HepG2 (cell line): Measurements from ENCODE around the gene POP5. TPM values are rescaled to one million over a fixed set of nuclear protein-coding genes. Genes with fewer than 3 reads are reported as not detected.

Experiments used
- ATAC-seq: fragments of 200-7000 bp; cut with Tn5 transposase; 3 replicates; pipeline ENCODE4 v1.9.1; 2020; ENCODE audit warnings: mild to moderate bottlenecking, moderate library complexity
- BruUV-seq: library from RNA; stranded (reverse); fragments of 400-500 nt; replicated peaks from 2 replicates; lab custom pipeline; 2021; lab: Mats Ljungman, UMichigan
- CTCF ChIA-PET: fragments of 300-600 bp; formaldehyde crosslinking; extraction: SDS; loops from one replicate; lab custom pipeline; 2021; ENCODE audit warnings: low total read pairs, inconsistent platforms, low intra/inter-chr PET ratio; lab: Yijun Ruan, JAX
- POLR2A ChIA-PET: fragments of 350-600 bp; sonication (Branson Sonifier 250); formaldehyde crosslinking; loops from one replicate; lab custom pipeline; 2020; ENCODE audit warnings: antibody characterized with exemption, inconsistent platforms; lab: Yijun Ruan, JAX
- DNase-seq: peaks from one replicate; pipeline ENCODE4 v3.0.0-alpha.2; 2015; ENCODE audit warnings: low spot score
- FAIRE-seq: peaks from 3 replicates; lab custom pipeline; 2011; peaks lifted over from hg19 to GRCh38; lab: Jason Lieb, UNC
- H2AFZ ChIP-seq: one replicate; pipeline ENCODE4 v1.6.1; 2011; ENCODE audit warnings: low read length, inconsistent platforms
- H3K27ac ChIP-seq: fragments of 300-600 bp; 3 replicates; pipeline ENCODE4 v1.8.0; 2011; ENCODE audit warnings: mixed run types, mild to moderate bottlenecking, mixed read lengths, low read length, inconsistent platforms; ENCODE audit not compliant: insufficient read depth; ENCODE audit errors: extremely low read length
- H3K27me3 ChIP-seq, 2 experiments: fragments of 200-600 bp in 1 of 2; 2 replicates in 1 of 2; 3 replicates in 1 of 2; pipeline versions ENCODE4 v1.6.0 to v1.8.0; 2011; ENCODE audit warnings: low read length in 2 of 2, mild to moderate bottlenecking in 2 of 2, moderate library complexity in 2 of 2, inconsistent platforms in 1 of 2; ENCODE audit not compliant: insufficient read depth in 2 of 2, control insufficient read depth in 1 of 2
- H3K36me3 ChIP-seq, 2 experiments: fragments of 200-600 bp in 1 of 2; replicated peaks in 1 of 2; 2 replicates in 1 of 2; 3 replicates in 1 of 2; pipeline versions ENCODE4 v1.5.1 to v1.8.0; 2011; ENCODE audit warnings: low read length in 2 of 2, inconsistent platforms in 1 of 2; ENCODE audit not compliant: insufficient read depth in 2 of 2, control insufficient read depth in 1 of 2
- H3K4me1 ChIP-seq: 2 replicates; pipeline ENCODE4 v1.5.1; 2012; ENCODE audit warnings: low read length, inconsistent platforms; ENCODE audit not compliant: insufficient read depth
- H3K4me2 ChIP-seq: 2 replicates; pipeline ENCODE4 v1.6.0; 2011; ENCODE audit warnings: low read depth, low read length, inconsistent platforms
- H3K4me3 ChIP-seq, 3 experiments: fragments of 200-600 bp in 1 of 3; sonication (generic), shearing (Covaris generic) in 1 of 3; replicated peaks in 1 of 3; 2 replicates each; pipeline ENCODE4 v1.5.1; 2011 to 2016; ENCODE audit warnings: low read length in 3 of 3, inconsistent platforms in 2 of 3, low read depth in 2 of 3, mild to moderate bottlenecking in 2 of 3, control low read depth in 1 of 3, mixed read lengths in 1 of 3; ENCODE audit not compliant: insufficient read depth in 1 of 3
- H3K79me2 ChIP-seq: one replicate; pipeline ENCODE4 v1.6.1; 2011; ENCODE audit warnings: low read length, inconsistent platforms; ENCODE audit not compliant: insufficient read depth
- H3K9ac ChIP-seq: 2 replicates; pipeline ENCODE4 v1.6.0; 2011; ENCODE audit warnings: mild to moderate bottlenecking, low read depth, low read length, inconsistent platforms; ENCODE audit not compliant: insufficient read depth
- H3K9me3 ChIP-seq: 2 replicates; pipeline ENCODE4 v1.5.1; 2012; ENCODE audit warnings: mild to moderate bottlenecking, low read length
- H4K20me1 ChIP-seq: 2 replicates; pipeline ENCODE4 v1.6.0; 2011; ENCODE audit warnings: inconsistent platforms, mild to moderate bottlenecking, low read length, moderate library complexity; ENCODE audit not compliant: insufficient read depth
- ADNP ChIP-seq: sonication (generic); formaldehyde crosslinking; IDR thresholded peaks from 2 replicates; pipeline ENCODE4 v1.4.0; 2020; ENCODE audit warnings: missing genetic modification reagents
- FLYWCH1 ChIP-seq: sonication (generic); formaldehyde crosslinking; IDR thresholded peaks from 2 replicates; pipeline ENCODE4 v1.8.1; 2023; ENCODE audit warnings: mild to moderate bottlenecking, missing genetic modification reagents
- FOXJ3 ChIP-seq: sonication (generic); formaldehyde crosslinking; IDR thresholded peaks from 2 replicates; pipeline ENCODE4 v1.4.0; 2020; ENCODE audit warnings: missing genetic modification reagents, mild to moderate bottlenecking, borderline replicate concordance
- HMG20B ChIP-seq: conservative IDR thresholded peaks from 2 replicates; pipeline ENCODE4 v1.6.1; 2016; ENCODE audit warnings: missing genetic modification reagents, missing compliant biosample characterization
- HOXA9 ChIP-seq: sonication (generic); formaldehyde crosslinking; IDR thresholded peaks from 2 replicates; pipeline ENCODE4 v1.8.1; 2022; ENCODE audit warnings: missing genetic modification reagents, mild to moderate bottlenecking, moderate library complexity, borderline replicate concordance
- MAFF ChIP-seq: IDR thresholded peaks from 2 replicates; pipeline ENCODE4 v1.6.1; 2011; ENCODE audit warnings: low read depth, low read length, improper control_type of control experiment
- MAFK ChIP-seq, 2 experiments: IDR thresholded peaks in 1 of 2; conservative IDR thresholded peaks in 1 of 2; 2 replicates each; pipeline ENCODE4 v1.6.1; 2011; ENCODE audit warnings: improper control_type of control experiment in 2 of 2, low read length in 2 of 2
- SAP130 ChIP-seq: IDR thresholded peaks from 2 replicates; pipeline ENCODE4 v1.6.1; 2016; ENCODE audit warnings: low read depth
- SIX1 ChIP-seq: sonication (generic); formaldehyde crosslinking; IDR thresholded peaks from 2 replicates; pipeline ENCODE4 v1.4.0; 2020; ENCODE audit warnings: missing genetic modification reagents, borderline replicate concordance
- TERF1 ChIP-seq: sonication (generic); formaldehyde crosslinking; IDR thresholded peaks from 2 replicates; pipeline ENCODE4 v1.8.0; 2022; ENCODE audit warnings: mild to moderate bottlenecking, missing genetic modification reagents, moderate library complexity
- ZBTB3 ChIP-seq: sonication (generic); formaldehyde crosslinking; IDR thresholded peaks from 2 replicates; pipeline ENCODE4 v1.4.0; 2020; ENCODE audit warnings: low read depth, mild to moderate bottlenecking, moderate library complexity, missing genetic modification reagents, borderline replicate concordance
- ZNF205 ChIP-seq: IDR thresholded peaks from 2 replicates; pipeline ENCODE4 v1.6.1; 2018; ENCODE audit warnings: missing biosample characterization, missing genetic modification reagents
- ZNF569 ChIP-seq: sonication (generic); formaldehyde crosslinking; IDR thresholded peaks from 2 replicates; pipeline ENCODE4 v1.5.0; 2020; ENCODE audit warnings: mild to moderate bottlenecking, missing genetic modification reagents, moderate library complexity, borderline replicate concordance
- ZNF770 ChIP-seq: sonication (generic); formaldehyde crosslinking; IDR thresholded peaks from 2 replicates; pipeline ENCODE4 v1.5.0; 2020; ENCODE audit warnings: mild to moderate bottlenecking, missing genetic modification reagents
- whole genome bisulfite sequencing: methylation state at CpG from one replicate; pipeline ENCODE4 v1.1.6; 2017; ENCODE audit warnings: low lambda C conversion rate; 5-methylcytosine and 5-hydroxymethylcytosine counted together
- in situ Hi-C: cut with HindIII; loops from 2 replicates; pipeline ENCODE4 v1.10.0; 2017; ENCODE audit warnings: low pct_unique_long_range_greater_than_20kb; ENCODE audit not compliant: extremely low pct_ligation_motif_present
- intact Hi-C: fragments of 100-400 bp; cut with micrococcal nuclease; formaldehyde crosslinking; loops from one replicate; pipeline ENCODE4 v1.10.0; 2022; ENCODE audit not compliant: unreplicated experiment
- polyA plus RNA-seq, 8 experiments: library from polyadenylated mRNA; depleted of rRNA in 3 of 8; stranded (reverse) in 7 of 8; unstranded in 1 of 8; fragments of >200 nt; fragmentation: Illumina TruSeq in 4 of 8; extraction: Trizol in 4 of 8; gene quantifications; 2 replicates each; pipeline versions ENCODE4 v1.2.1 to v1.2.3, GENCODE V29; 2011 to 2016; ENCODE audit warnings: low read depth in 4 of 8, missing spikeins in 1 of 8, mixed read lengths in 1 of 8; ENCODE audit not compliant: insufficient read depth in 1 of 8
- total RNA-seq, 5 experiments: library from RNA; depleted of rRNA; stranded (reverse); fragments of >200 nt; fragmentation: Illumina TruSeq; extraction: Trizol; gene quantifications; 2 replicates each; pipeline ENCODE4 v1.2.3, GENCODE V29; 2016; ENCODE audit warnings: low read depth in 1 of 5
- TF ChIP-seq, protein P1 (sequence below): IDR thresholded peaks from 2 replicates; pipeline ENCODE4 v1.6.1; 2012; ENCODE audit warnings: inconsistent platforms
- TF ChIP-seq, protein P2 (sequence below): IDR thresholded peaks from 2 replicates; pipeline ENCODE4 v1.6.1; 2016; ENCODE audit warnings: mild to moderate bottlenecking

POP5 gene
- total and polyA plus RNA-seq, 2 of the 13 experiments (the other 11 are each of a cell fraction or from before 2014, with no cell fraction given): 45.6 to 61.3 TPM

DNA sequence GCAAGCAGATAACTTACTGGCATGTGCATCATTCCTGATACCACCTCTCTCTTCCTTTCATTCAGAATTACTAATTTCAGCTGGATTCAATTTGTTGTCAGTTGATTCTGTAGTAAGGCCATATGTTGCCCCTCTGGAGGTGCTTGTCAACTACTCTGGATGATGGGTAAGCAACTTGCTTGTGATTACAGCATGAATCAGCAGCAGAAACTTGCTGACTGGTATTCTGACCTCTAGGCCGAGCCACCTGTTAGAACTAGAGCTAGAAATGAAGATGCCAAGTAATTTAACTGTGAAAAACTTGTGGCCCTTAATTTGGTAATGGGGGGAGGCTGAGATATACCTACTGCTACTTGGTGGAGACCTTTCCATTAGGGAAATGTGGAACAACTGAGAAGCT, 41.9 kb downstream of the POP5 start:
- H3K36me3 ChIP-seq: peaks cover 5 to 25% of the 10 kb centered on the region in 2 experiments
- no peak for DNase-seq
- H3K9ac ChIP-seq: no peak overlapping the region
- H3K79me2 ChIP-seq: peaks cover 92% of the 10 kb centered on the region
- no TSS peak for BruUV-seq
- no peak for FAIRE-seq
- no peak overlapping the region for H2AFZ ChIP-seq
- intact Hi-C loops: loop anchor here (5.0 kb wide), 1 partner anchor 42 kb away; the partner anchor contains the start of gene DYNLL1
- no peak for ATAC-seq
- no peak overlapping the region; a peak in 1 of 6 replicates for H3K4me3 ChIP-seq
- in situ Hi-C loops: no loop called here
- 0 out of 2 replicates have a peak overlapping the region, but pooled peaks have one; percentile 29 for H3K4me2 ChIP-seq
- H4K20me1 ChIP-seq: peaks cover 84% of the 10 kb centered on the region
- ChIA-PET CTCF (no interaction called here), POLR2A (interaction anchor here (0.9 kb wide), 1 partner anchor 11 kb away, joined by 4 read pairs; the partner anchor contains the start of gene COQ5)
- H3K4me1 ChIP-seq: peaks cover 78% of the 10 kb centered on the region
- 100% methylated on average over 1 of the region's 1 CpG for WGBS
- H3K9me3 ChIP-seq: no peaks in the 10 kb centered on the region
- H3K27ac ChIP-seq: no peak overlapping the region
- TF ChIP-seq MAFK (conservative IDR thresholded peaks at IDR 0.05 in 1 of 2, IDR thresholded peaks at IDR 0.05 in 1 of 2; ENCODE audit: low read length in 2 of 2) (peak; percentile 29 to 52; a peak in 1 of 4 replicates), FLYWCH1 (no peak), ZNF205 (CRISPR knock-in tag) (no peak), ADNP (CRISPR knock-in tag) (no peak), MAFF (peak; percentile 50), ZNF770 (CRISPR knock-in tag) (no peak), HOXA9 (CRISPR knock-in tag) (no peak), ZNF569 (CRISPR knock-in tag) (no peak), HMG20B (CRISPR knock-in tag) (no peak), ZBTB3 (CRISPR knock-in tag) (no peak), SAP130 (CRISPR knock-in tag) (0 out of 2 replicates have a peak, but pooled peaks have one; percentile 14), TERF1 (no peak), FOXJ3 (no peak), SIX1 (CRISPR knock-in tag) (no peak)
- TF ChIP-seq, protein P1, sequence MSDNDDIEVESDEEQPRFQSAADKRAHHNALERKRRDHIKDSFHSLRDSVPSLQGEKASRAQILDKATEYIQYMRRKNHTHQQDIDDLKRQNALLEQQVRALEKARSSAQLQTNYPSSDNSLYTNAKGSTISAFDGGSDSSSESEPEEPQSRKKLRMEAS: no peak
- TF ChIP-seq, protein P2, sequence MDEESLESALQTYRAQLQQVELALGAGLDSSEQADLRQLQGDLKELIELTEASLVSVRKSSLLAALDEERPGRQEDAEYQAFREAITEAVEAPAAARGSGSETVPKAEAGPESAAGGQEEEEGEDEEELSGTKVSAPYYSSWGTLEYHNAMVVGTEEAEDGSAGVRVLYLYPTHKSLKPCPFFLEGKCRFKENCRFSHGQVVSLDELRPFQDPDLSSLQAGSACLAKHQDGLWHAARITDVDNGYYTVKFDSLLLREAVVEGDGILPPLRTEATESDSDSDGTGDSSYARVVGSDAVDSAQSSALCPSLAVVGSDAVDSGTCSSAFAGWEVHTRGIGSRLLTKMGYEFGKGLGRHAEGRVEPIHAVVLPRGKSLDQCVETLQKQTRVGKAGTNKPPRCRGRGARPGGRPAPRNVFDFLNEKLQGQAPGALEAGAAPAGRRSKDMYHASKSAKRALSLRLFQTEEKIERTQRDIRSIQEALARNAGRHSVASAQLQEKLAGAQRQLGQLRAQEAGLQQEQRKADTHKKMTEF (CRISPR knock-in tag): no peak
- TF ChIP-seq, all 625 proteins: peak for 3
- no peaks in the 10 kb centered on the region for H3K27me3 ChIP-seq
